Measurements from ENCODE around the gene HSPA5.
A peak's percentile ranks its signal among the peaks of the same experiment; 100 is the strongest.
"Not testable (repeated sequence)": the region's sequence is repeated elsewhere in the genome, so short reads cannot be mapped to it uniquely, and the experiment has no call there.

Gene HSPA5

DNA sequence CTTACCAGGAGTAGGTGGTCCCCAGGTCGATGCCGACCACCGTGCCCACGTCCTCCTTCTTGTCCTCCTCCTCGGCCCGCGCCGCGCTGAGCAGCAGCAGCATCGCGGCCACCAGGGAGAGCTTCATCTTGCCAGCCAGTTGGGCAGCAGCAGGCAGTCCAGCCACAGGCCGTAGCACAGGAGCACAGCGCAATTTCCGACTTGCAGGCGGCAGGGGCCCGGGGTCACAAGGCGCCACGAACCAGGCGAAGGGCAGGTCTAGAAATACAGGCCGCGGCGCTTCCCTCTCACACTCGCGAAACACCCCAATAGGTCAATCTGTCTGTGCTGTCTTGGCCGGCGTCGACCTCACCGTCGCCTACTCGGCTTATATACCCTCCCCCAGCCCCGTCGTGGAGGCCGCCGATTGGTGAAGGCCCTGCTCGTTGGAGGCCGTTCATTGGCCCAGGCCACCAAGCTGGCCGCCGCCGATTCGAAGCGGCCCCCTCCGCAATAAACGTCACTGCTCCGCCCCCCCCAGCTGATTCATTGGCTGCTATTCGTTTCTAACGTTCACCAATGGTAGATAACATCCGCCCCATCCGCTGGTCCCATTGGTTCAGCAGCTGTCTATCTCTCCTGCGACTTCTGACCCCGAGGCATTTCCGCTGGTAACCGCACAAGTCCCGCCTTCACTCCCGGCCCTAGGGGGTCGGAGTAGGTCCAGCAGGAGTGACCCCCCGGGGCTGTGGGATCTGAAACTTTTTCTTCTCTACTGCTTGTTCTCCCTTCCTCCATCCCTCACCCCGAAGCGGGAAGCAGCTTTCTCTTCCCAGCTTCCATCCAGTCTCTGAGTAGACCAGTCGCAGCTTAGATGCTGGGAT is at the start of gene HSPA5:
Gene HSPA5, minus strand, starts transcription at position 344 of the 863 bp plus-strand sequence. Its CDS starts 217 bp downstream, at position 127.
- ChIA-PET CTCF (interaction anchor here (0.5 to 1.2 kb wide), 2 partner anchors 15 to 102 kb away, joined by 3 to 4 read pairs; no protein-coding TSS in a partner anchor), POLR2A (interaction anchor here (0.7 to 2.3 kb wide), 38 partner anchors 8 to 470 kb away, joined by 3 to 33 read pairs (median 4); partner anchors contain the start of genes ARPC5L, GAPVD1, NR6A1 and RABEPK)
- peak; percentile 97 for DNase-seq (ENCODE audit: extremely low spot score)
- TF ChIP-seq TARDBP (IDR thresholded peaks at IDR 0.05) (no peak), ZNF384 (IDR thresholded peaks at IDR 0.05) (no peak), HDGF (IDR thresholded peaks at IDR 0.05; ENCODE audit: borderline replicate concordance) (no peak), SUZ12 (IDR thresholded peaks at IDR 0.05) (no peak), FOXK2 (IDR thresholded peaks at IDR 0.05) (no peak), FOXM1 (IDR thresholded peaks at IDR 0.05; ENCODE audit: borderline replicate concordance) (peak; percentile 90; the same call in 1 of the 2 replicates), NFRKB (IDR thresholded peaks at IDR 0.05) (no peak), FOXA1 (IDR thresholded peaks at IDR 0.05) (no peak), BHLHE40 (IDR thresholded peaks at IDR 0.05; ENCODE audit: borderline replicate concordance) (no peak), ARNT (IDR thresholded peaks at IDR 0.05) (no peak), SP1 (IDR thresholded peaks at IDR 0.05) (no peak), PKNOX1 (IDR thresholded peaks at IDR 0.05) (peak; percentile 99), CTBP1 (IDR thresholded peaks at IDR 0.05; ENCODE audit: borderline replicate concordance) (no peak), LEF1 (IDR thresholded peaks at IDR 0.05; ENCODE audit: borderline replicate concordance) (no peak), ELF4 (IDR thresholded peaks at IDR 0.05) (peak; percentile 57; the same call in 1 of the 2 replicates), L3MBTL2 (conservative IDR thresholded peaks at IDR 0.05) (peak; percentile 39)

- POLR2A ChIA-PET, CTCF ChIA-PET: not testable (repeated sequence)
These were observed 45.8 kb upstream of the HSPA5 start for GRCh38 chr9:125286935-125287433.

GRCh38 chr9:125284855-125285254 is 43.7 kb upstream of the HSPA5 start:
- TF ChIP-seq ZNF384 (IDR thresholded peaks at IDR 0.05) (no peak), HDGF (IDR thresholded peaks at IDR 0.05; ENCODE audit: borderline replicate concordance) (no peak), ARNT (IDR thresholded peaks at IDR 0.05) (no peak), NFRKB (IDR thresholded peaks at IDR 0.05) (no peak), TARDBP (IDR thresholded peaks at IDR 0.05) (no peak), FOXA1 (IDR thresholded peaks at IDR 0.05) (no peak), L3MBTL2 (conservative IDR thresholded peaks at IDR 0.05) (no peak), LEF1 (IDR thresholded peaks at IDR 0.05; ENCODE audit: borderline replicate concordance) (no peak), SP1 (IDR thresholded peaks at IDR 0.05) (no peak), FOXM1 (IDR thresholded peaks at IDR 0.05; ENCODE audit: borderline replicate concordance) (no peak)
- ChIA-PET CTCF (no interaction called here), POLR2A (no interaction called here)
- DNase-seq (ENCODE audit: extremely low spot score) = no peak

More at GRCh38 chr9:125286935-125287433, 45.8 kb upstream of the HSPA5 start:
- DNase-seq (ENCODE audit: extremely low spot score) = not testable (repeated sequence)

- no peak for TF ChIP-seq NFRKB (IDR thresholded peaks at IDR 0.05)
- no peak for TF ChIP-seq ARNT (IDR thresholded peaks at IDR 0.05)
- no peak for TF ChIP-seq ZNF384 (IDR thresholded peaks at IDR 0.05)
- no peak for TF ChIP-seq PKNOX1 (IDR thresholded peaks at IDR 0.05)
- no peak for TF ChIP-seq FOXK2 (IDR thresholded peaks at IDR 0.05)
- no peak for TF ChIP-seq TARDBP (IDR thresholded peaks at IDR 0.05)
- TF ChIP-seq FOXA1 (IDR thresholded peaks at IDR 0.05) = no peak
- no peak for TF ChIP-seq HDGF (IDR thresholded peaks at IDR 0.05; ENCODE audit: borderline replicate concordance)
- no peak for TF ChIP-seq FOXM1 (IDR thresholded peaks at IDR 0.05; ENCODE audit: borderline replicate concordance)
- TF ChIP-seq CTBP1 (IDR thresholded peaks at IDR 0.05; ENCODE audit: borderline replicate concordance) = no peak
- no peak for TF ChIP-seq BHLHE40 (IDR thresholded peaks at IDR 0.05; ENCODE audit: borderline replicate concordance)
- no peak for TF ChIP-seq L3MBTL2 (conservative IDR thresholded peaks at IDR 0.05)
- no peak for TF ChIP-seq LEF1 (IDR thresholded peaks at IDR 0.05; ENCODE audit: borderline replicate concordance)
- TF ChIP-seq SP1 (IDR thresholded peaks at IDR 0.05) = no peak
- CTCF ChIA-PET = no interaction called here
- POLR2A ChIA-PET = no interaction called here
- DNase-seq (ENCODE audit: extremely low spot score) = no peak
These were observed 39.8 kb upstream of the HSPA5 start for GRCh38 chr9:125280945-125281344.

DNA sequence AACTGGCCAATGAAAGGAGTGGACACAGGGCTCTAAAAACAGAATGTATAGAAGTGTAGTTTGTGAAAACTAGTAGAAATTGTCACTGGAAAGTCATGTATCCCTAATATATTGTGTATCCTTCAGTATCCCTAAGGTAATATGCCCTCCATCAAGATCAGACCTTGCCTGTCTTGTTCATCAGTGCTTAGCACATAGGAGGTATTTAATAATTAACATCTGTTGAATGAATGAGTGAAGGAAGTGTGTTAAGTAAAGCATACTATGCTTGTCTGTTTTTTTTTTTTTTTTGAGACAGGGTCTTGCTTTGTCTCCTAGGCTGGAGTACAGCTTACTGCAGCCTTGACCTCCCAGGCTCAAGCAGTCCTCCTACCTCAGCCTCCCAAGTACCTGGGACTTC is 36.3 kb upstream of the HSPA5 start:
- DNase-seq (ENCODE audit: extremely low spot score) = no peak
- POLR2A ChIA-PET = no interaction called here
- TF ChIP-seq L3MBTL2 (conservative IDR thresholded peaks at IDR 0.05) (no peak), FOXA1 (IDR thresholded peaks at IDR 0.05) (no peak), SUZ12 (IDR thresholded peaks at IDR 0.05) (no peak), LEF1 (IDR thresholded peaks at IDR 0.05; ENCODE audit: borderline replicate concordance) (no peak), BHLHE40 (IDR thresholded peaks at IDR 0.05; ENCODE audit: borderline replicate concordance) (no peak), FOXK2 (IDR thresholded peaks at IDR 0.05) (no peak), ELF4 (IDR thresholded peaks at IDR 0.05) (no peak)
- CTCF ChIA-PET = interaction anchor here (0.6 kb wide), 1 partner anchor 1428 kb away, joined by 3 read pairs; no protein-coding TSS in a partner anchor

- no peak for DNase-seq (ENCODE audit: extremely low spot score)
- TF ChIP-seq FOXM1 (IDR thresholded peaks at IDR 0.05; ENCODE audit: borderline replicate concordance) (no peak), SUZ12 (IDR thresholded peaks at IDR 0.05) (no peak), CTBP1 (IDR thresholded peaks at IDR 0.05; ENCODE audit: borderline replicate concordance) (no peak)
- CTCF ChIA-PET = interaction anchor here (0.6 kb wide), 1 partner anchor 1428 kb away, joined by 3 read pairs; no protein-coding TSS in a partner anchor
- POLR2A ChIA-PET = no interaction called here
These were observed 35.6 kb upstream of the HSPA5 start for GRCh38 chr9:125276771-125277170.
